HG03196 (cell line): ENCODE measurements around the gene CABLES2.

Source experiments
- ATAC-seq: cut with Tn5 transposase; IDR thresholded peaks from one replicate; pipeline ENCODE4 v1.9.1; 2021; ENCODE audit not compliant: unreplicated experiment

The CABLES2 gene

DNA sequence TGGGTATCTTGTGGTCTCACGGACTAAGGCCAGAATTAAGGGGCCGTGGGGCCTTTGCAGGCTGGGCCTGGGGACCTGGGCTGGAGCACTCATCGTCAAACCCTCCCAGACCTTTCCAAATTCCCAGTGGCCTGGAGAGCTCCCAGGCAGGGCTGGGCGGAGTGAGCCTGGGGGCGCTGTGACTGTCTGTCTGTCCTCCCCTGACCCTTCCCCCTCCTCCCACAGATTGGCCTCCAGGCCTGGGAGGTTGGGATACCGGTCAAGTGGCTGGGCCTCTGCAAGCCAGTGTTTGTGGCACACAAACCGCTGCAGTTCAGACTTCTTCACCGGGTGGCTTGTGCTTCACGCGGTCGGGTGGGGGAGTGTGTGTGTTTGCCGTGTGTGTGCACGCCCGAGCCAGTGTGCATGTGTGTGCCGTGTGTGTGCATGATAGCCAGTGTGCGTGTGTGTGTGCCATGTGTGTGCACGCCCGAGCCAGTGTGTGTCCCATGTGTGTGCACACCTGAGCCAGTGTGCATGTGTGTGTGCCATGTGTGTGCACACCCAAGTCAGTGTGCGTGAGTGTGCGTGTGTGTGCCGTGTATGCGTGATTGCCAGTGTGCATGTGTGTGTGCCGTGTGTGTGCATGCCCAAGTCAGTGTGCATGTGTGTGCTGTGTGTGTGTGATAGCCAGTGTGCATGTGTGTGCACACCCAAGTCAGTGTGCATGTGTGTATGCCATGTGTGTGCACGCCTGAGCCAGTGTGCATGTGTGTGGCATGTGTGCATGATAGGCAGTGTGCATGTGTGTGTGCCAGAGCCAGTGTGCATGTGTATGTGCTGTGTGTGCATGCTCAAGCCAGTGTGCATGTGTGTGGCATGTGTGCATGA, 14.0 kb upstream of the CABLES2 start:
- no peak for ATAC-seq

DNA sequence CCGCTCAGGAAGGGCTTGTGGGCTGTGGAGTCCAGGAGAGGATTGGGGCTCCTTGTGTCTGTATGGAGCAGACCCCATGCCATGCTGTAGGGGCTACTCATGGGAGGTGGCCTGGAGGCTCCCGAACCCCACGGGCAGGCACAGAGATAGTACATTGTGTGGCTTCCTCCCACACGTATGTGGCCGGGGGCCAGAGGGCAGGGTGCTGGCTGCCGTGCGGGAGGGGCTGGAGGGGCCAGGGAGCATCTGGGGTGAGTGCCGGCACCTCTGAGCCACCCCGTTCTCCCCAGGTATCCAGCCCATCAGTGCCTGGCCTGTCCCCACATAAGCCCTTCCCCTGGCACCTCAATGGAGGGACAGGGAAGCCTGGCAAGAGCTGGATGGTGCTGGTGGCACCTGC, 12.7 kb upstream of the CABLES2 start:
- ATAC-seq = no peak

DNA sequence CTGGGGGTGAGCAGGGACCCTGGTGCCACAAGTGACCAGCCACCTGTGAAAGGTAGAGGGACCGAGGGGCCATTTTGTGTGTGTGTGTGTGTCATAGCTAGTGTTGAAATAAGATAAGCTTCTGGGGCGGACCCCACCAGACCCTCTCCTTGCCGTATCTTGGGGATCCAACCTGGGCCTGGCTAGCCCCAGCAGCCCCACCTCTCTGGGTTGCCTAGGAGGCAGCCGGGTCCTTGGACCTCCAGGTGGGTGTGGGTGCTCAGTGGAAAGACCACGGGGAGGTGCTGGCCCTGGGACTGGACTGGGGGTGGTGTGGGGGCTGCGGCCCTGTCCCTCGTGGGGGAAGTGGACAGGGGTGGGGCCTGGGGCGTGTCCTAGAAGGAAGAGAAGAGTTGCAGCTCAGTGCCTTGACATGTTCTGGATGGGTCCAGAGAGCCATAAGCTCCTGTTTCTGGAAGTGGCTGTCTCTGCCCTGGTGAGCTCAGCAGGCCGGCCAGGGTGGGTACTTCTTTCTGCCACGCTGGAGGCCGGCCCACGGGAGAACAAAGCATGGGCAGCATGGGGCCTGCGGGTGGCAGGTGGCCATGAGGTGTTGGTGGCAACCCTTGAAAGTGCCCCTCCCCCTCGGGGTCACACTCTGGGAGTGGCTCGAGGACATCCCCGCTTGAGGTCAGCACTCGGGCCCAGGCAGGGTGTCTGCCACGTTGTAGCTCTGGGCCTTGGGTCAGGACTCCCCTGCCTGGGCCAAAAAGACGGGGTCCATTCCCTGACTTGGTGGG, 11.8 kb upstream of the CABLES2 start:
- ATAC-seq = no peak

DNA sequence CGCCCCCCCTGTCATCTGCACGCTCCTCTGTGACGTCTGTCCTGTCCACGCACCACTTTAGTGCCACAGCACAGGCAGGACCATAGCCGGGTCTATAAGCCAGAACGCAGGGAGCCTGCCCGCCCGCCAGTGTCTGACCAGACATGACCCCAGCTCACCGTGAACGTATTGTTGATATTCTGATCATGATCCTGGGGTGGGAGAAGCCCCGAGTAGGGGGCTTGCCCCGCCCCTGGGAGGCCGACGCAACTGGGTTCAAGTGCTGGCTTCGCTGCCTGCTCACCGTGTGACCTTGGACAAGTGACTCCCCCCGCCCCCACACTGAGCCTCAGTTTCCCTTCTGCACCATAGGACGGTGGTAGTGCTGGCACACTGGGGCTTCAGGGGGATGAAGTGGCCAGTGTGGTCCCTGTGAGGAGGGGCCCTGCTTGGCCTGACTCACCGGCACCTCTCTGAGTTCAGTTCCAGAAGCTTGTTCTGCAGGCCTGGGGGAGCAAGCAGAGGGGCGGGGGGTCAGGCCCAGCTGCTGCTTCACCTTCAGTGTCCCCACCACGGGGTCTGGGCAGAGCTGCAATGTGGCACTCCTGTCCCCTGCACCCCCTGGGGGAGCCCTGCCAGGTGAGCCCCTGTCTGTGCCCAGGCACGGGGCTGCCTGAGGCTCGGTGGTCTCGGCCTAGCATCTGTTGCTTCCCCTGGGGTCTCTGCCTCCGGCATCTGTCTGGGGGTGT, 11.1 kb upstream of the CABLES2 start:
- ATAC-seq = no peak

DNA sequence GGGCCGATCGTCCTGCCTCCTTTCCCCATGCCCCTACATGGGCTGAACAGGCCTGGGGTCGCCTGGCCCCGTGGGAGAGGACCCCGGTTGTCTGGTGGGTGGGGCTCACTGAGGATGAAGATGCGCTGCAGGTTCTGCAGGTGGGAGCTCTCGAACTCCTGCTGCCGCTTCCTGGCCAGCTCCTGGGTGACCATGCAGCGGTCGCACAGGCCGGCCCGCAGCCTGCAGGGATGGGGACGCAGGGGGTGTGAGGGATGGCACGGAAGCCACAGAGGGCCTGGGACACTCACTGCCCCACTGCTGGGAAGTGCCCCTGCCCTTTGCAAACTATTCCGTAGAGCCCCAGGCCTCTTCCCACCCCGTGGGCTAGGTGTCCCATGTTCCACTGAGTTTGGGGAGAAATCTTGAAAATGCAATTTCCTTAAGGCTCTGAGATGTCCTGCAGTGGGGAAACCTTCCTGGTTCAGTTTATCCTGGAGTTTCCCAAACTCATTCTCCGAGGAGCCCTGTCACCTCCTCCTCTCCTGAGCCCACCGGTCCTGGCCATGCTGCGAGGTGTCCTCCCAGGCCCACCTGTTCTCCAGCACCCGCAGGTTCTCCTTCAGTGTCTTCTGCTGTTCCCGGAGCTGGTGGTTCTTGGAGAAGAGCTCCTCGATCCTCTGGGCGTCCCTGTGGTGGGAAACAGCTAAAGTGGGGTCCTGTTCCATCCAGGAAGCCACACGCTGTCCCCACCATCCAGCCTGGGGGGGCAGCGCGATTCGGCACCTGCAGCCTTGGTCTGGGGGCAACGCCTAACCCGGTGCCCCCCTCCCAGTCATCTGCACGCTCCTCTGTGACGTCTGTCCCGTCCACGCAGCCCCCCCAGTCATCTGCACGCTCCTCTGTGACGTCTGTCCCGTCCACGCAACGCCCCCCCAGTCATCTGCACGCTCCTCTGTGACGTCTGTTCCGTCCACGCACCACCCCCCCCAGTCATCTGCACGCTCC, 9.9 kb upstream of the CABLES2 start:
- ATAC-seq = no peak

DNA sequence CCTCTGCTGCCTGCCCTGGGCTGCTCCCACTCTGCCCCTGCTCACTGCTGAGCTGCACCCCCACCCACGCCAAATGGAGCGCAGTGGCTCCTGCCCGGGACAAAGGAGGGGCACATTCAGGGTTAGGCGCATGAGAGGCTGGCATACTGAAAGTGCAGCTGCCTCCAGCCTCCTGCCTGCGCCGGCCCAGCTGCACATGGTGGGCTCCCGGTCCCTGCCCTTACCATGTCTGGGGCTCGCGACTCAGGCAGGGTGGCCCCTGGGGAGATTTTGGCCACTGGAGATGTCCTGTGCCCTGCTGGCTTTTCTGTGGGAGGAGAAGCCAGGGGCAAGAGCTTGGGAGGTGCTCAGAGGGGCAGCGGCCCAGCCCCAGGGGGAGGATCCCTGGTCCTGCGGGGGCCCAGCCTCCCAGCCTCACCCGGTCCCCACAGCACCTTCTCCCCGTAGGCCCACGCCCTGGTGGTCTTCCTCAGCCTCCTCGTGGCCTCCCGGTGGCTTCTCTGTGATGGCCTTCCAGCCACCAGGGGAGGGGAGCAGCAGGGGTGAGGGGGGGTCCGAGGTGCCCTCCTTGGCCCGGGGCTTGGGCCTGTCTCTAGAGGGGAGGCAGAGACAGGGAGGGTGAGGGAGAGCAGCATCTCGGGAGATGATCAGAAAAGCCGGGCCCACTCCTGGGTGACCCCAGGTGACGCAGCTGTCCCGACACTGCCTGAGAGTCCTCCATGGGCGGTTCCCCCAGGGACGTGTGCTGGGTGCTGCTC, 8.4 kb upstream of the CABLES2 start:
- ATAC-seq = no peak

DNA sequence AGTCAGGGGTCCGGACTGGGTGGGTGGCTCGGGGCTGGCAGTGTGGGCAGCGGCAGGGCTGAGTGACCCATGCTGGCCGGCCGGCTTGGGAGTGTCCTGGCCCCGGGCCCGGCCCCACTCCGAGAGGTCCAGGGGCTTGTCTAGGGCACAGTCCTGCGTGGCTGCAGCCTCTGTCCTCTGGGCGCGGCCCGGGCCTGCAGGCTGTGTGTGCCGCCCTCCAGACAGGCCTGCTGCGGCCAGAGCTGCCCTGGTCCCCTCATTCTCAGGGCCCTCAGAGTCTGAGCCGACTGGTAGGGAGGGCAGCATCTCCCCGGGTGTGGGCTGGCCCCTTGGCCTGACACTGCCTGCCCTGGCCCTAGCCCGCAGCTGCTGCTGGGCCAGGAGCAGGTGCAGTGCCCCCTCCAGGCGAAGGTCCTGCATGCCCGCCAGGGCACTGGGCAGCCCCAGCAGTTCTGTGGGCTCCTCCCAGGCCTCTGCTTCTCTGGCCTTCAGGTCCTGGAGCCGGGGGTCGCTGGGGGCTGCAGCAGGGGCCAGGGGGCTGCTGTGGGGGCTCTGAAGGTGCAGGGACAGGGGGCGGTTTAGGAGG, 6.9 kb upstream of the CABLES2 start:
- no peak for ATAC-seq

DNA sequence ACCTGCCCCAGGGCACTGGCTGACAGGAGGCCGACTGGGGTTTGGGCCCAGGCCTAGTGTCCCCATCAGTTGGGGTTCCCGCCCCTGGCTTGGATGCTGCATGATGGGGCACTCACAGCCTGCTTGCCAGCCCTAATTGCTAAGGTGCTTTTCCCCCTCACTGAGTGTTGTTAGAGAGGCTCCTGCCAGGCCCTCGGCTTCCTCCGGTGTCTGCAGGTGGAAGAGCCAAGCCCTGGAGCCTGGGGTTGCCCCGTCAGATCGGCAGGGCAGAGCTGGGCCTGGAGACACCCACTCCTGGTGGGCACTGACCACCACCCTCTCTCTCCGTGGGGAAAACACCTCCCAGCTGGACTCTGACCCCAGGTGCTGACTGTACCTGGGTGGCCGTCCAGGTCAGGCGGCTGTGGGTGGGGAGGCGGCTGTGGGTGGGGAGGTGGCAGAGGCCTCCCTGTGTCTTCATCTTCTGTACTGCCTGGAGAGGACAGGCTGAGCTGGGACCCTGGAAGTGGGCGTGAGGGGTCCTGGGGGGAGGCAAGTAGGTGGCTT, 6.0 kb upstream of the CABLES2 start:
- ATAC-seq = no peak

DNA sequence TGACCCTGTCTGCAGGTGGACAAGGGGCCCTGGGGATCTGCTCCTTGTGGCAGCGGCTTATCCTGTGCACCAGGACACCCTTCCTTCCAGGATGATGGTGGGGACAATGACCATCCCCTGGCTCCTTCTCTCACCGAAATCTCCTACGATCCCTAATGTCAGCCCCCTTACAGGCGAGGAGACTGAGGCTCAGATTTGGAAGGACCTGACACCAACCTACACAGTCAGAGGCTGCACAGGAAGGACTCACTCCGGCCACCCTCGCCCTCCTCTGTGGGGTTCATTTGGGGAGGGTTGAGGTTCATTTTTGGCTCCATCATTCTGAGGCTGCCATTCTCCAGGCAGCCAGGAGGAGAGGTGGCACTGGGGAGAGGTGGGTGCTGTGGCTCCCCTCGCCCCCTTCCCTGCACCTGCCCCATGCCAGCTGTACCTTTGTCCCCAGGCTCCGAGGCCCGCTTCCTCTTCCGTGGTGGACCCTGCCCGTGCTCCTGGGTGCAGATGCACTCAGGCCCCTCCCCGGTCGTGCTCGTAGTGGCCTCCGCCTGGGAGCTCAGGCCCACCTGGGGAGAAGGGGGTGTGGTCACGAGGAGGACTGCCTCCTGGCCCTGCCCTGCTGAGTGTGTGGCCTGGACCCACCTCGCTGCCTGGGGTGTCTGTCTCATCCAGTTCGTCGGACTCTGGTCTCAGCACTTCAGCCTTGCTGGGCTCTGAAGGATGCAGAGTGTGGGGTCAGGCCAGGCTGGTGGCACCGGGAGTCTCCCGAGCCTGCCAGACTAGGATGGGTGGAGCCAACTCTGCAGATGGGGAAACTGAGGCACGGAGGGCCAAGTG, 5.3 kb upstream of the CABLES2 start:
- ATAC-seq = no peak

DNA sequence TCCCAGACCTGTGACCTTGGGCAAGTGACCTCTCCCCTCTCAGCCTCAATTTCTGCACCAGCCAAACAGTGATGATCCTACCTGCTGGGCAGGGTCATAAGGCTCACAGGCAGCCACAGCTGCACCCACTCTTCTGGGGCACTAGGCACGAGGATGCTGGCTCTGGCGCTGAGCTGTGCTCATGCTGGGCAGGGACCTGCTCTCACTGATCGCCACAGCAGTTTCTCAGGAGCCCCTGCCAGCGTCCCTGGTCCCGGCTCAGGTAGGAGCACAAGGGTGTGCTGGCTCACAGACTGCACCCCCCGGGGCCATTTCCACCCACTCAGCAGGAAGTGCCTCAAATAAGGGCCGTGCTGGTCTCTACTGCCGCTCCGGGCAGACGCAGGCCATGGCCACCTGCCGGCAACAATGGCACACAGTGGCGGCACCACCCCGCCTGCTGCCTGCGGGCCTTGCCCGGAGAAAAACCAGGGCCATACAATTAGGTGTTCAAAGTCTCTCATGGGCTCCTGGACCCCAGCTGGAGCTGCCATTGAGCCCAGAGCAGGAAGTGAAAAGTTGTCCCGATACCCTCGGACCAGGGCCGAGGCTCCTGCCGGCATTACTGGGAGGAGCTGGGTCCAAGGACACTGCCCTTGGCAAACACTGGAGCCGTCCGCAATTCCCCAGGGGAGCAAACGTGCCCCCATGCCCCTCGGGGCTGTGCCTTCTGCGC, 4.6 kb upstream of the CABLES2 start:
- no peak for ATAC-seq

DNA sequence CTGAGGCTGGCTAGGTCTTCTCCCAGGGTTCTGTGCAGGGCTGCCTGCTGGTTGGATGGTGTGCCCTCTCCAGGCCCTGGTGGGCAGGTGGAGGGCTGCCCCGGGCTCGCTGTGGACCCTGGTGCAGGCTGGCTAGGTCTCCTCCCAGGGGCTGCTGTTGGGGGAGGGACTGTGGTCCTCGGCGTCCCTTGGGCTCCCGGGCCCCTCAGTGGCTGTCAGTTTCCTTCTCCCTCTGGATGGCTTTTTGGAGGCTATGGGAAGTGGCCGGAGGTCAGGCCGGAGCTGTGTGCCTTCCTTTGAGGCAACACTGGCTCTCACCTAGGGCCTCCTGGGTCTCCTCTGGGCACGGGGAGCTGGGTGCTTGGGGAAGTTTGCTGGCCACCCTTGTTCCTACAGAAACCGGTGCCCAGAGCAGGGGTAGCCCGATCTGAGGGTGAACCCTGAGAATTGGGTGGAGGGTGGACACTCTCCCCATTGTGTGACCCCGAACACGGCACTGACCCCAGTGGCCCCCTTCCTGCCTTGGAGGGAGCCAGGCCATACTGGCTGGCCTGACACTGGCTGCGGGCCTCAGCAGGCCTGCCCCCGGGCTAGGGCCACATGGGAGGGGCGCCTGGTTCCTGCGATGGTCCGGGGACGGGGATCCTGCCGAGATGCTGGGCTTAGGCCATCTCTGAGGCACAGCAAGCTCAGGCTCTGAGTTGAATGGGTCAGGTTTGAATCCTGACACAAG, 3.8 kb upstream of the CABLES2 start:
- ATAC-seq = no peak

DNA sequence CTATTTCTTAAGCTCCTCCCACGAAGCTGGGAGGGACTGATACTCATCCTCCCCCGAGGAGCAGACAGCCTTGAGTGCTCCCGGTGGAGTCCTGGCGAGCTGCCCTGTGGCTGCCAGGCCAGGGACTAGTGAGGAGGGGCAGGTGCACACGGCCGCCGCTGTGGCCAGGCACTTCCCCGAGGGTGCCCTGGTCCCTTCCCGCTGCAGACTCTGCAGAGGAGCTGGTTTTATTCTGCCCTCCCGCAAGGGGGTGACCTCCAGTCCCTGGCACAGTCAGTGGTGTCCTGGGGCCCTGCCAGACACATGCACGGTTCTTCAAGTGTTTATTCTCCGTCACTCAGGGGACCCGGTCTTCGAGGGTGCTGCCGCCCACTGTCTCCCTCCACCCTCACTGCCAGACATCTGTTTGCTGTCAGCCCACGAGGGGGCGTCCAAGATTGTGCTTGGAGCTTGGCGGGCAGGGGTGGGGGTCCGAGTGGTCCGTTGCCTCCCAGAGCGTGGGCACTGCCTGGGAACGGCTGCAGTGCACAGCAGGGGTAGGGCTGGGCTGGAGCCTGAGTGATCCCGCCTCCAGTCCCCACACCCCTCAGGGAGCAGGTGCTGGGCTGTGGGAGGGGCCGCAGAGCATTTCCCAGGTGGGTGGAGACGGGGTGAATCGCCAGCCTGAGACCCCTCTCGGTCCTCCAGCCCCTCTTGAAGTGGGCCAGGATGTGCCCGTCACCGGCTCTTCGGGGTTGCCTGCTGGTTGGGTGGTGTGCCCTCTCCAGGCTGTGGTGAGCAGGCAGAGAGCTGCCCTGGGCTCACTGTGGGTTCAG, 3.1 kb upstream of the CABLES2 start:
- ATAC-seq = no peak

DNA sequence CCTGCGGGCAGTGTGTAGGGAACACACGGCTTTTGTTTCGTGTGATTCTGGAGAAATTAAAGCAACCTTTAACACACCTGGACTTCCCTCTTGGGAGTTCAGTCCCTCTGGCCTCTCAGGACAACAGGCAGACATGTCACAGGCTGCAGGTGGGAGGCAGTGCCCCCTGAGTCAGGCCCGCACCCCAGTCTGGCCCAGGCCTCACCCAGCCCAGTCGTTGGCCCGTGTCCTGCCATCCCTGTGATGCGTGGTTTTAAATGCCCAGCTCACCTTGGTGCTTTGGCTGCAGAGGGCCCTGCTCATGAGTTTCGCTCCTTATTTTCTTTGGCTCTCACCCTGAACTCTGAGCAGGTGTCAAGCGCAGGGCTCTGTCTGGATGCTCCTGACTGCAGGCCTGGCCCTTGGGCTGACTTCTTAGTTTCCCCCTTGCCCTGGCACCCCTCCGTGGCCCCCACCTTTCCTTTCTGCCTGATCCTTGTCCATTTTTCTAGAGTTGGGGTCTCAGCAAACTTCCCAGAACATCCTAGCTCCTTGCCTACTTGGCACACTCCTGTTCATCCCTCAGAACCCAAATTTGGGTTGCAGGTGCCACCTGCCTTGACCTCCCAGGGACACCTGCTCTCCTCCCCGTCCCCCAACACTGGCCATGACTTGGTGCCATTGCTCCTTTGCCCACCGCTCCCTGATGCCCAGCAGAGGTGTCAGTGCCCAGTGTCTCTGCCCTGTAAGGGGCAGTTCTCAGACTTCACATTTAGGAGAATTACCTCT, 2.2 kb upstream of the CABLES2 start:
- no peak for ATAC-seq

DNA sequence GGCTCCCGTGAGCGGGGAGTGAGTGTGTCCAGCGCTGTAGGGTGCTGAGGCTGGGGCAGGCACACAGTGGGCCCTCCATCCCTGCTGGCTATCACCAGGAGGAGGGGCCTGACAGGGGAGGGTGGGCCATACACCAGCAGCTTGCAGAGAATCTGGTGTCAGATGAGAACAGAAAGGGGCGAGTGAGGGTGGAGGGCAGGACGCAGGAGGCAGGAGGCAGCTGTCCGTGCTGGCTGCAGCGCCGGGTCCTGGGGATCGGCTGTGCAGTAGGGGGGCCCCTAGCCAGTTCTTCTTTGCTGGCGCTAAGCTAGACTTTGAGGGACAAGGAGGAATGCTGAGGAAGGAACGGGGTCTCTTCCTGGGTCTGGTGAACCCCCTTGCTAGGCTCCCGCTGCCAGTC, 1.6 kb upstream of the CABLES2 start:
- ATAC-seq = no peak

DNA sequence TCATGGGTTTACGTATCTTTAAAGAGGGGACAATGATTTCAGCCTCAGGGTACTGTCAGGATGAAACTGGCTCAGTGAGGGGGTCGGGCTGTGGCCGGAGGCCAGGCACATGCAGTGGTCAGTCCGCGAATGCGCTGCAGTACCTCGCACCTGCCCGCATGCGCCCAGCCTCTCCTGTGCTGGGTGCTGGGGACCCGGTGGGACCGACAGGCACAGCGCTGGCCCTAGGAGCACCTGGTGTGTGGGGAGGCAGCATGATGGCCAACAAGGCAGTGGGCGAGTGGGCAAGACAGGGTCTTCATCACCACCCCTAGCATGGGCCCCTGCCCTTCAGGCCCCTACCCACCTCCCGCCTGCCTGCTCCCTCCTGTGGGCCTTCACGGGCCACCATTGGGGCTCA, 970 bp upstream of the CABLES2 start:
- no peak for ATAC-seq
